Measurements from ENCODE around the gene ASB10.

DNA sequence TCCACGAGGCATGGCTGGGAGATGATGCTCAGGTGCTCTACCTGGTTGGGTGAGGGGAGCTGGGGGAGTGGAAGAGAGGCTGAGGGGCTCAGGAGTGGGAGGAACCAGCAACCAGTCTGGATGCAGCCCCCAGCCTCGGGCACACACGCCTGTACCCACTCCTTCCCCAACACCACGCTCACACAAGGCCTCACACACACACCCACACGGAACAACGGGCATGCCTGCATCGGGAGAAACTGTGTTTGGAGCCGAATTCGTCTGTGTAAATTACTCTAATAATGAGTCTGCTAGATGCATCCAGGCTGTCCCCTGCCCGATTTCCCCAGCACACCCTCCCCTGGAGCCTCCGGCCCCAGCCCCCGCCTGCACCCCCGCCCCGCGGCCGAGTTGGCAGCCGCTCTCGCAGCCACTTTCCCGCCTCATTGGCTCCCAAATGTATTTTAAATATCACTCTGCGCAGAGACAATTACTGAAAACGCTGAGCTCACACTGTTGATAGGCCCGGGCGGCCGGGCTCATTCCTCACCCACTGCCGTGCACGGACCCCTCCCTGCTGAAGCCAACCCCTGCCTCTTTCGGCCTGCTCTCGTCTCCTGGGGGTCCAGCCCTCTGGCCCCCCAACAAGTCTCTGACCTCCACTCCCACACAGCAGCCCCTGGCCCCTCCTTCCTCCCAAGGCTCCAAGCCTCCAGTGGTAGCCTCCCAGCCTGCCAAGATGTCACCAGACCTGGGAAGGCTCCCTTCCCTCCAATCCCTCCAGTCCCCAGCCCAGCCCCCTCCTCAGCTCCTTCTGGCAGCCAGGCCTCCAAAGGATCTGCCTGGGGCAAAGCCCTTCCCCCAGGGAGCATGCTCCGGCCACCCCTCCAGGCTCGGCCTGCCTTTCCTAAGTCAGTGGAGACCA lies 12.1 kb upstream of the ASB10 start:
- TF ChIP-seq, protein P1, sequence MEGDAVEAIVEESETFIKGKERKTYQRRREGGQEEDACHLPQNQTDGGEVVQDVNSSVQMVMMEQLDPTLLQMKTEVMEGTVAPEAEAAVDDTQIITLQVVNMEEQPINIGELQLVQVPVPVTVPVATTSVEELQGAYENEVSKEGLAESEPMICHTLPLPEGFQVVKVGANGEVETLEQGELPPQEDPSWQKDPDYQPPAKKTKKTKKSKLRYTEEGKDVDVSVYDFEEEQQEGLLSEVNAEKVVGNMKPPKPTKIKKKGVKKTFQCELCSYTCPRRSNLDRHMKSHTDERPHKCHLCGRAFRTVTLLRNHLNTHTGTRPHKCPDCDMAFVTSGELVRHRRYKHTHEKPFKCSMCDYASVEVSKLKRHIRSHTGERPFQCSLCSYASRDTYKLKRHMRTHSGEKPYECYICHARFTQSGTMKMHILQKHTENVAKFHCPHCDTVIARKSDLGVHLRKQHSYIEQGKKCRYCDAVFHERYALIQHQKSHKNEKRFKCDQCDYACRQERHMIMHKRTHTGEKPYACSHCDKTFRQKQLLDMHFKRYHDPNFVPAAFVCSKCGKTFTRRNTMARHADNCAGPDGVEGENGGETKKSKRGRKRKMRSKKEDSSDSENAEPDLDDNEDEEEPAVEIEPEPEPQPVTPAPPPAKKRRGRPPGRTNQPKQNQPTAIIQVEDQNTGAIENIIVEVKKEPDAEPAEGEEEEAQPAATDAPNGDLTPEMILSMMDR (IDR thresholded peaks at IDR 0.05; ENCODE audit: low read depth, low read length) = no peak
- no peak for TF ChIP-seq EZH2phosphoT487 (IDR thresholded peaks at IDR 0.05; ENCODE audit: low read depth)

All from OCI-LY3 (cell line).